K562 (cell line): ENCODE measurements around the gene PRAME. TPM values are rescaled to one million over a fixed set of nuclear protein-coding genes. Genes with fewer than 3 reads are reported as not detected.

Source experiments
- ATAC-seq: fragments of 200-7000 bp; cut with Tn5 transposase; 3 replicates; pipeline ENCODE4 v1.9.1; 2020; ENCODE audit warnings: moderate library complexity
- BruUV-seq: library from RNA; stranded (reverse); fragments of 400-500 nt; replicated peaks from 2 replicates; lab custom pipeline; 2021; lab: Mats Ljungman, UMichigan
- CTCF ChIA-PET: fragments of 300-600 bp; formaldehyde crosslinking; extraction: SDS; loops from one replicate; lab custom pipeline; 2021; ENCODE audit warnings: low intra/inter-chr PET ratio; lab: Yijun Ruan, JAX
- POLR2A ChIA-PET: fragments of 300-600, 350-650 bp; sonication (Branson Sonifier 250); formaldehyde crosslinking; extraction: SDS; loops from one replicate; lab custom pipeline; 2021; ENCODE audit warnings: antibody characterized with exemption, inconsistent platforms; lab: Yijun Ruan, JAX
- DNase-seq, 4 experiments: peaks; one replicate each; pipeline versions ENCODE4 v3.0.0 to v3.0.0-alpha.2; 2011 to 2018; ENCODE audit warnings: low spot score in 3 of 4, mixed read lengths in 3 of 4; ENCODE audit errors: extremely low read depth in 1 of 4
- FAIRE-seq: peaks from 2 replicates; lab custom pipeline; 2011; peaks lifted over from hg19 to GRCh38; lab: Jason Lieb, UNC
- H2AFZ ChIP-seq: 2 replicates; pipeline ENCODE4 v1.6.0; 2011; ENCODE audit warnings: low read depth, low read length, control low read depth, inconsistent platforms
- H3K27ac ChIP-seq: fragments of 200-600 bp; 3 replicates; pipeline ENCODE4 v1.8.0; 2011; ENCODE audit warnings: low read depth, mild to moderate bottlenecking, control low read depth, inconsistent platforms, low read length, moderate library complexity, mixed read lengths; ENCODE audit errors: extremely low read depth
- H3K27me3 ChIP-seq, 2 experiments: fragments of 300-600 bp in 1 of 2; 2 replicates in 1 of 2; 3 replicates in 1 of 2; pipeline versions ENCODE4 v1.6.0 to v1.8.0; 2011; ENCODE audit warnings: inconsistent platforms in 2 of 2, low read length in 2 of 2, mild to moderate bottlenecking in 1 of 2, mixed read lengths in 1 of 2, moderate library complexity in 1 of 2; ENCODE audit not compliant: control insufficient read depth in 2 of 2, insufficient read depth in 2 of 2
- H3K36me3 ChIP-seq: fragments of 300-600 bp; 3 replicates; pipeline ENCODE4 v1.8.0; 2011; ENCODE audit warnings: mild to moderate bottlenecking, low read length, inconsistent platforms; ENCODE audit not compliant: control insufficient read depth, insufficient read depth
- H3K4me1 ChIP-seq, 2 experiments: fragments of 200-600 bp in 1 of 2; replicated peaks in 1 of 2; 2 replicates in 1 of 2; 3 replicates in 1 of 2; pipeline versions ENCODE4 v1.5.1 to v1.8.0; 2011; ENCODE audit warnings: inconsistent platforms in 2 of 2, low read length in 2 of 2, mild to moderate bottlenecking in 1 of 2, mixed read lengths in 1 of 2, moderate library complexity in 1 of 2; ENCODE audit not compliant: control insufficient read depth in 2 of 2, insufficient read depth in 2 of 2
- H3K4me2 ChIP-seq: 2 replicates; pipeline ENCODE4 v1.6.1; 2011; ENCODE audit warnings: low read length, control low read depth, inconsistent platforms, mixed read lengths; ENCODE audit not compliant: insufficient read depth
- H3K4me3 ChIP-seq: fragments of 200-600 bp; sonication (generic), shearing (Covaris generic); 2 replicates; pipeline ENCODE4 v1.5.1; 2016; ENCODE audit warnings: control low read depth, inconsistent platforms
- H3K79me2 ChIP-seq: fragments of 200-600 bp; 3 replicates; pipeline ENCODE4 v1.8.0; 2011; ENCODE audit warnings: low read length, inconsistent platforms; ENCODE audit not compliant: control insufficient read depth, insufficient read depth
- H3K9ac ChIP-seq, 2 experiments: 2 replicates each; pipeline versions ENCODE4 v1.6.0 to v1.6.1; 2011; ENCODE audit warnings: low read depth in 2 of 2, low read length in 2 of 2, control low read depth in 1 of 2, inconsistent platforms in 1 of 2, mild to moderate bottlenecking in 1 of 2, mixed read lengths in 1 of 2; ENCODE audit not compliant: insufficient read depth in 1 of 2
- H3K9me1 ChIP-seq: one replicate; pipeline ENCODE4 v1.6.0; 2011; ENCODE audit warnings: inconsistent platforms, mild to moderate bottlenecking, low read length, moderate library complexity; ENCODE audit not compliant: control insufficient read depth, insufficient read depth
- H3K9me3 ChIP-seq: replicated peaks from 2 replicates; pipeline ENCODE4 v1.5.1; 2011; ENCODE audit warnings: low read depth, low read length, inconsistent platforms; ENCODE audit not compliant: control insufficient read depth, insufficient read depth
- H4K20me1 ChIP-seq: replicated peaks from 2 replicates; pipeline ENCODE4 v1.6.1; 2011; ENCODE audit warnings: low read length, inconsistent platforms, mixed read lengths; ENCODE audit not compliant: control insufficient read depth, insufficient read depth
- BACH1 ChIP-seq: fragments of 200-800 bp; sonication (Bioruptor generic); IDR thresholded peaks from 2 replicates; pipeline ENCODE4 v1.6.1; 2016; ENCODE audit warnings: missing genetic modification characterization, missing compliant biosample characterization
- DPF2 ChIP-seq: fragments of 450-650 bp; IDR thresholded peaks from 2 replicates; pipeline ENCODE4 v1.6.1; 2016
- ELF1 ChIP-seq: fragments of 200-800 bp; sonication (Bioruptor generic); IDR thresholded peaks from 2 replicates; pipeline ENCODE4 v1.6.1; 2016; ENCODE audit warnings: missing genetic modification characterization, missing compliant biosample characterization
- ILF3 ChIP-seq: fragments of 450-650 bp; IDR thresholded peaks from 2 replicates; pipeline ENCODE4 v1.6.1; 2018; ENCODE audit warnings: antibody characterized with exemption, mild to moderate bottlenecking, moderate library complexity, borderline replicate concordance
- NR4A1 ChIP-seq, 2 experiments: fragments of 250-450 bp in 1 of 2; fragments of 450-650 bp in 1 of 2; sonication (Bioruptor Pico) in 1 of 2; IDR thresholded peaks; 2 replicates each; pipeline versions ENCODE4 v1.4.0 to v1.6.1; 2016 to 2020; ENCODE audit warnings: mild to moderate bottlenecking in 2 of 2, missing compliant biosample characterization in 1 of 2, missing genetic modification characterization in 1 of 2, moderate library complexity in 1 of 2
- TGIF2 ChIP-seq: sonication (generic); formaldehyde crosslinking; IDR thresholded peaks from 2 replicates; pipeline ENCODE4 v1.8.1; 2022; ENCODE audit warnings: mild to moderate bottlenecking, missing genetic modification reagents, moderate library complexity
- ZBTB40 ChIP-seq, 2 experiments: fragments of 450-650 bp in 1 of 2; sonication (generic) in 1 of 2; formaldehyde crosslinking in 1 of 2; IDR thresholded peaks; 2 replicates each; pipeline versions ENCODE4 v1.7.1 to v1.9.0; 2016 to 2022; ENCODE audit warnings: inconsistent platforms in 1 of 2, mild to moderate bottlenecking in 1 of 2, missing genetic modification reagents in 1 of 2
- ZNF224 ChIP-seq: sonication (generic); formaldehyde crosslinking; IDR thresholded peaks from 2 replicates; pipeline ENCODE4 v1.8.0; 2022; ENCODE audit warnings: mild to moderate bottlenecking, missing genetic modification reagents
- ZNF639 ChIP-seq, 2 experiments: fragments of 200-800 bp in 1 of 2; sonication (Bioruptor generic) in 1 of 2; sonication (generic) in 1 of 2; formaldehyde crosslinking in 1 of 2; IDR thresholded peaks in 1 of 2; conservative IDR thresholded peaks in 1 of 2; 2 replicates each; pipeline versions ENCODE4 v1.5.0 to v1.6.1; 2016 to 2020; ENCODE audit warnings: missing compliant biosample characterization in 1 of 2, missing genetic modification characterization in 1 of 2, missing genetic modification reagents in 1 of 2
- WGBS: fragments of 100-300 bp; shearing (Covaris generic); methylation state at CpG from one replicate; pipeline ENCODE4 v1.1.6; 2016; ENCODE audit warnings: low coverage, mixed read lengths; ENCODE audit not compliant: insufficient coverage; ENCODE audit errors: missing lambda C conversion rate; 5-methylcytosine and 5-hydroxymethylcytosine counted together
- in situ Hi-C: fragments of 300-500 bp; cut with MboI; formaldehyde crosslinking; loops from 4 replicates; pipeline ENCODE4 v1.15.0; 2018; ENCODE audit warnings: inconsistent platforms, mixed read lengths
- intact Hi-C: fragments of 100-400 bp; cut with micrococcal nuclease; formaldehyde crosslinking; loops from 2 replicates; pipeline ENCODE4 v1.14.2; 2022
- polyA plus RNA-seq, 8 experiments: library from polyadenylated mRNA; depleted of rRNA in 4 of 8; stranded (reverse) in 5 of 8; unstranded in 3 of 8; fragments of >200 nt; fragmentation: Nextera tagmentation in 2 of 8; fragmentation: Illumina TruSeq in 1 of 8; extraction: Ambion mirVana in 2 of 8; extraction: Trizol in 1 of 8; gene quantifications; 2 replicates each; pipeline versions ENCODE4 v1.2.1 to v1.2.3, GENCODE V29; 2011 to 2014; ENCODE audit warnings: inconsistent platforms in 1 of 8, missing spikeins in 1 of 8
- total RNA-seq, 7 experiments: library from RNA; depleted of rRNA in 6 of 7; stranded (reverse); fragments of >200 nt in 6 of 7; fragmentation: Illumina TruSeq in 2 of 7; extraction: Trizol in 2 of 7; gene quantifications; 2 replicates each; pipeline versions ENCODE4 v1.2.1 to v1.2.3, GENCODE V29; 2011 to 2021; ENCODE audit warnings: low replicate concordance in 1 of 7

Gene PRAME
- total and polyA plus RNA-seq, 9 of the 15 experiments (the other 6 are each of a cell fraction or from before 2014, with no cell fraction given) = 662 to 2,141 (median 1,142) TPM

GRCh38 chr22:22604326-22605073 is 45.4 kb upstream of the PRAME start:
- no TSS peak for BruUV-seq
- Histone ChIP-seq H3K4me3 (no peak overlapping the region), H3K9me1 (no peaks in the 10 kb centered on the region), H3K36me3 (no peaks in the 10 kb centered on the region), H4K20me1 (peaks cover 25% of the 10 kb centered on the region; the same call in 1 of the 2 replicates), H3K27me3 (peaks cover 61 to 68% of the 10 kb centered on the region in 2 experiments), H3K79me2 (no peaks in the 10 kb centered on the region), H3K9me3 (no peaks in the 10 kb centered on the region), H2AFZ (no peak overlapping the region), H3K4me1 (no peaks in the 10 kb centered on the region), H3K4me2 (no peak overlapping the region), H3K27ac (no peak overlapping the region), H3K9ac (no peak overlapping the region)
- intact Hi-C loops (loop anchor here (10.0 kb wide), 1 partner anchor 60 kb away; no protein-coding TSS in a partner anchor), in situ Hi-C loops (no loop called here)
- WGBS = 0% methylated on average over 3 of the region's 3 CpGs
- DNase-seq (peak in 1 of 4 experiments; percentile 22), FAIRE-seq (no peak), ATAC-seq (peak; percentile 38)
- ChIA-PET POLR2A (interaction anchor here (0.6 to 3.6 kb wide), 14 partner anchors 8 to 81 kb away, joined by 3 to 19 read pairs (median 4); no protein-coding TSS in a partner anchor), CTCF (interaction anchor here (1.3 to 1.4 kb wide), 2 partner anchors 10 kb away, joined by 3 to 7 read pairs; no protein-coding TSS in a partner anchor)
- TF ChIP-seq ZNF639 (CRISPR knock-in tag; conservative IDR thresholded peaks at IDR 0.05 in 1 of 2, IDR thresholded peaks at IDR 0.05 in 1 of 2) (peak in 1 of 2 experiments; percentile 90; a peak in 1 of 4 replicates), DPF2 (no peak), NR4A1 (CRISPR knock-in tag; IDR thresholded peaks at IDR 0.05) (no peak), NR4A1 (tag; IDR thresholded peaks at IDR 0.05) (no peak), ELF1 (tag) (no peak), ILF3 (no peak), TGIF2 (CRISPR knock-in tag) (no peak), BACH1 (tag) (no peak), ZNF224 (CRISPR knock-in tag) (no peak), ZBTB40 (IDR thresholded peaks at IDR 0.05) (no peak), ZBTB40 (CRISPR knock-in tag; IDR thresholded peaks at IDR 0.05) (0 out of 2 replicates have a peak, but pooled peaks have one; percentile 61)
